ENCODE results near the gene TM2D1. TPM values are rescaled to one million over a fixed set of nuclear protein-coding genes. Genes with fewer than 3 reads are reported as not detected.

TM2D1 gene
- total and polyA plus RNA-seq, 9 of the 15 experiments (the other 6 are each of a cell fraction or from before 2014, with no cell fraction given), result 24.5 to 65.2 (median 47.7) TPM

- TF ChIP-seq GTF2E2 (tag; IDR thresholded peaks at IDR 0.05), result no peak
- TF ChIP-seq ELF4 (CRISPR knock-in tag; IDR thresholded peaks at IDR 0.05), result no peak
- no peak for TF ChIP-seq CHAMP1 (IDR thresholded peaks at IDR 0.05)
- no peak for TF ChIP-seq POLR2B (IDR thresholded peaks at IDR 0.05; ENCODE audit: low read depth, partially characterized antibody)
- no peak for TF ChIP-seq MIER1 (IDR thresholded peaks at IDR 0.05; ENCODE audit: low read depth)
- TF ChIP-seq, protein P1, sequence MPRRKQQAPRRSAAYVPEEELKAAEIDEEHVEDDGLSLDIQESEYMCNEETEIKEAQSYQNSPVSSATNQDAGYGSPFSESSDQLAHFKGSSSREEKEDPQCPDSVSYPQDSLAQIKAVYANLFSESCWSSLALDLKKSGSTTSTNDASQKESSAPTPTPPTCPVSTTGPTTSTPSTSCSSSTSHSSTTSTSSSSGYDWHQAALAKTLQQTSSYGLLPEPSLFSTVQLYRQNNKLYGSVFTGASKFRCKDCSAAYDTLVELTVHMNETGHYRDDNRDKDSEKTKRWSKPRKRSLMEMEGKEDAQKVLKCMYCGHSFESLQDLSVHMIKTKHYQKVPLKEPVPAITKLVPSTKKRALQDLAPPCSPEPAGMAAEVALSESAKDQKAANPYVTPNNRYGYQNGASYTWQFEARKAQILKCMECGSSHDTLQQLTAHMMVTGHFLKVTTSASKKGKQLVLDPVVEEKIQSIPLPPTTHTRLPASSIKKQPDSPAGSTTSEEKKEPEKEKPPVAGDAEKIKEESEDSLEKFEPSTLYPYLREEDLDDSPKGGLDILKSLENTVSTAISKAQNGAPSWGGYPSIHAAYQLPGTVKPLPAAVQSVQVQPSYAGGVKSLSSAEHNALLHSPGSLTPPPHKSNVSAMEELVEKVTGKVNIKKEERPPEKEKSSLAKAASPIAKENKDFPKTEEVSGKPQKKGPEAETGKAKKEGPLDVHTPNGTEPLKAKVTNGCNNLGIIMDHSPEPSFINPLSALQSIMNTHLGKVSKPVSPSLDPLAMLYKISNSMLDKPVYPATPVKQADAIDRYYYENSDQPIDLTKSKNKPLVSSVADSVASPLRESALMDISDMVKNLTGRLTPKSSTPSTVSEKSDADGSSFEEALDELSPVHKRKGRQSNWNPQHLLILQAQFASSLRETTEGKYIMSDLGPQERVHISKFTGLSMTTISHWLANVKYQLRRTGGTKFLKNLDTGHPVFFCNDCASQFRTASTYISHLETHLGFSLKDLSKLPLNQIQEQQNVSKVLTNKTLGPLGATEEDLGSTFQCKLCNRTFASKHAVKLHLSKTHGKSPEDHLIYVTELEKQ (CRISPR knock-in tag; IDR thresholded peaks at IDR 0.05), result no peak
- TF ChIP-seq ZBTB7A (IDR thresholded peaks at IDR 0.05; ENCODE audit: borderline replicate concordance, control insufficient read depth, low read depth, low read length), result no peak
- no peak for TF ChIP-seq PRPF4 (IDR thresholded peaks at IDR 0.05; ENCODE audit: insufficient read depth, low read depth, low read length, poor library complexity, severe bottlenecking)
- peak; percentile 97 for TF ChIP-seq MAFG (tag; conservative IDR thresholded peaks at IDR 0.05)
- TF ChIP-seq DIDO1 (tag; IDR thresholded peaks at IDR 0.05; ENCODE audit: low read depth), result no peak
- no peak for TF ChIP-seq THRB (CRISPR knock-in tag; conservative IDR thresholded peaks at IDR 0.05)
- no peak for TF ChIP-seq KLF16 (IDR thresholded peaks at IDR 0.05)
- TF ChIP-seq, protein P2, sequence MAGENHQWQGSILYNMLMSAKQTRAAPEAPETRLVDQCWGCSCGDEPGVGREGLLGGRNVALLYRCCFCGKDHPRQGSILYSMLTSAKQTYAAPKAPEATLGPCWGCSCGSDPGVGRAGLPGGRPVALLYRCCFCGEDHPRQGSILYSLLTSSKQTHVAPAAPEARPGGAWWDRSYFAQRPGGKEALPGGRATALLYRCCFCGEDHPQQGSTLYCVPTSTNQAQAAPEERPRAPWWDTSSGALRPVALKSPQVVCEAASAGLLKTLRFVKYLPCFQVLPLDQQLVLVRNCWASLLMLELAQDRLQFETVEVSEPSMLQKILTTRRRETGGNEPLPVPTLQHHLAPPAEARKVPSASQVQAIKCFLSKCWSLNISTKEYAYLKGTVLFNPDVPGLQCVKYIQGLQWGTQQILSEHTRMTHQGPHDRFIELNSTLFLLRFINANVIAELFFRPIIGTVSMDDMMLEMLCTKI (IDR thresholded peaks at IDR 0.05; ENCODE audit: partially characterized antibody), result no peak
- no peak for TF ChIP-seq NFIX (CRISPR knock-in tag; IDR thresholded peaks at IDR 0.05; ENCODE audit: low read depth)
- TF ChIP-seq TEAD4 (IDR thresholded peaks at IDR 0.05; ENCODE audit: low read length), result no peak
- no peak for TF ChIP-seq TEAD4 (CRISPR knock-in tag; IDR thresholded peaks at IDR 0.05; ENCODE audit: borderline replicate concordance)
- TF ChIP-seq TFAP4 (CRISPR knock-in tag; IDR thresholded peaks at IDR 0.05; ENCODE audit: borderline replicate concordance), result no peak
- TF ChIP-seq SPI1 (IDR thresholded peaks at IDR 0.05; ENCODE audit: borderline replicate concordance, low read depth, low read length), result no peak
- no peak for TF ChIP-seq KDM4B (IDR thresholded peaks at IDR 0.05; ENCODE audit: borderline replicate concordance in 2 of 2, low read depth in 1 of 2)
These were observed 21.9 kb upstream of the TM2D1 start (continued) for GRCh38 chr1:61746813-61747212.

Data from K562 (cell line).